HG02642 (cell line): Measurements from ENCODE around the gene CCDC188.

Experiments used
- ATAC-seq: cut with Tn5 transposase; IDR thresholded peaks from one replicate; pipeline ENCODE4 v1.9.1; 2021; ENCODE audit warnings: mild to moderate bottlenecking; ENCODE audit not compliant: unreplicated experiment, poor library complexity

Gene CCDC188

GRCh38 chr22:20186183-20186870 is 35.5 kb upstream of the CCDC188 start:
- no peak for ATAC-seq

- no peak for ATAC-seq
These were observed 34.9 kb upstream of the CCDC188 start for GRCh38 chr22:20185750-20186149.

GRCh38 chr22:20184501-20185165 is 33.8 kb upstream of the CCDC188 start:
- no peak for ATAC-seq

GRCh38 chr22:20183823-20184222 is 33.0 kb upstream of the CCDC188 start:
- no peak for ATAC-seq

- no peak for ATAC-seq
These were observed 32.2 kb upstream of the CCDC188 start for GRCh38 chr22:20183101-20183500.

GRCh38 chr22:20182365-20182764 is 31.5 kb upstream of the CCDC188 start:
- no peak for ATAC-seq

GRCh38 chr22:20181884-20182236 is 31.0 kb upstream of the CCDC188 start:
- no peak for ATAC-seq

DNA sequence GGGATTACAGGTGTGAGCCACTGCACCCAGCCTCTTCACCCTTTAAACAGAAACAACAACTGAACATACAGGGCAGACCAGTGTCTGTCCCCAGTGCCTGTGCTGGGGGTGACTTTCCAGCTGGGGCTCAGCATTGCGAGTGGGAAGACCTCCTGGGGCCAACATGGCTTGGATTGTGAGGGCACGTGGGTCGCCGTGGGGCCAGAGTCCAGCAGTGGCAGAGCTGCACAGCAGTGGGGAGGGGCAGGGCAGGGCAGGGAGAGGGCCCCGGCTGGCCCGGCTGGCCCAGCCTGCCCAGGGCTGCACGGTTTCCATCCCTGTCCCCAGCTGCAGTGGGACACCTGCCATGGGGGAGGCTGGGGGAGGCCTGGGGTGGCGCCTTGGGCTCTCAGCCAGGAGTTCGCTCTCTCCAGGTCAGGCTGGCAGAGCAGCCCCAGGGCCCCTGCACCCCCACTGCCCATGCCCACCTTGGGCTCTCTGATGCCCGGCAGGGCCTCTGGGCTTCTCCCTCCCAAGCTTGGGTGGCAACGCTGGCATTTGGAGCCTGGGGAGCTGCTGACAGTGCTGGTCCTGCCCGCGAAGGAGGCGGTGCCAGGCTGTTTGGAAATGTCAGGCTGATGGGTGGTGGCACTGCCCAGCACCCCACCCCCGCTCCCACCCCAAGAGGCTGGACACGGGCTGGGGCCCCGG is 30.5 kb upstream of the CCDC188 start:
- no peak for ATAC-seq

DNA sequence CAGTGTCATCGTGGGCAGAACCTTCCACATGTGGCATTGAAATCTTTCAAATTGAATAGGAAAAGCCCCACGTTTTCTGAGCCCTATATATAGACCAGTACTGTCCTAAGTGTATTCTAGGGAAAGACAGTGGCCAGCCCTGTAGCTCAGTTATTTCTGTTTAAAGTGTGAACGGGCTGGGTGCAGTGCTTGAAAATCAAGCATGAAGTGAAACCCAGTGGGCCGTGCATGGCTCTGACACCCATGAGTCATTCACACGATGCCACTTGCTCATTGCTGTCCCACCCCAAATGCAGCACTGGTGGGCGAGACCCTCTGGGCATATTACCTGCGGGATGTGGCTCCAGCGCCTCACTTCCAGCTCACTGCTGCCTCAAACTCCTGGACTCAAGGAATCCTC is 29.8 kb upstream of the CCDC188 start:
- no peak for ATAC-seq

DNA sequence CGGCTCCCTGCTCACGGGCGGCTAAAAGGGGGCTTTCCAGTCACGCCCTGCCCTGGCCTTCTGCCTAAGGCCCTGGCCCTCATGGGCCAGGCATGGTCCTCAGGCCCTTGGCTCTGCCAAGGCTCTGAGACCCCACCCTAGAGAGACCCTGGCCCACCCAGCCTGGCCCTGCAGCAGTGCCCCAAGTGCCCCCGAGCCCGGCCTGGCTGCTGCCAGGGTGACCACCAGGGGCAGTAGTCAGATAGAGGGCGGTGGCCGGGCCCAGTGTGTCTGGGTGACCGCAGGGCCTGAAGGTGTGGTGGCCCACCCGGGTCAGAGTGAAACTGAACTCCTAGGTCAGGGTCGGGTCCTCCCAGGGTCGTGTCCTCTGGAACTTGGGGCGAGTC is 29.4 kb upstream of the CCDC188 start:
- no peak for ATAC-seq

- ATAC-seq = no peak
These were observed 28.8 kb upstream of the CCDC188 start for GRCh38 chr22:20179455-20180244.

DNA sequence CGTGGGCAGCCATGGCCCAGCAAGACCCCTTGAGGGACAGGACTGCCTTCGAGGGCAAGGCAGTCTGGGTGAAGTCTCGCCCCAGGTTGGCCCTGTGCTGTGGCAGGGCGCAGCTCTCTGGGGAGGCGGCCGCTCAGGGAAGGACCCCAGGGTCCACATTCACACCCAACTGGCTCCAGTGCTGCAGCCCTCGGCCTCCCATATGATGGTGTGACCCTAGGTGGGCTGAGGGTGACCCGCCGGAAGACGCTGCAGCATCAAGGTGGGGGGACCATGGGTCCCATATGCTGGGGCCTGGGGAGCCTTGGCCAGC is 28.0 kb upstream of the CCDC188 start:
- ATAC-seq = no peak

DNA sequence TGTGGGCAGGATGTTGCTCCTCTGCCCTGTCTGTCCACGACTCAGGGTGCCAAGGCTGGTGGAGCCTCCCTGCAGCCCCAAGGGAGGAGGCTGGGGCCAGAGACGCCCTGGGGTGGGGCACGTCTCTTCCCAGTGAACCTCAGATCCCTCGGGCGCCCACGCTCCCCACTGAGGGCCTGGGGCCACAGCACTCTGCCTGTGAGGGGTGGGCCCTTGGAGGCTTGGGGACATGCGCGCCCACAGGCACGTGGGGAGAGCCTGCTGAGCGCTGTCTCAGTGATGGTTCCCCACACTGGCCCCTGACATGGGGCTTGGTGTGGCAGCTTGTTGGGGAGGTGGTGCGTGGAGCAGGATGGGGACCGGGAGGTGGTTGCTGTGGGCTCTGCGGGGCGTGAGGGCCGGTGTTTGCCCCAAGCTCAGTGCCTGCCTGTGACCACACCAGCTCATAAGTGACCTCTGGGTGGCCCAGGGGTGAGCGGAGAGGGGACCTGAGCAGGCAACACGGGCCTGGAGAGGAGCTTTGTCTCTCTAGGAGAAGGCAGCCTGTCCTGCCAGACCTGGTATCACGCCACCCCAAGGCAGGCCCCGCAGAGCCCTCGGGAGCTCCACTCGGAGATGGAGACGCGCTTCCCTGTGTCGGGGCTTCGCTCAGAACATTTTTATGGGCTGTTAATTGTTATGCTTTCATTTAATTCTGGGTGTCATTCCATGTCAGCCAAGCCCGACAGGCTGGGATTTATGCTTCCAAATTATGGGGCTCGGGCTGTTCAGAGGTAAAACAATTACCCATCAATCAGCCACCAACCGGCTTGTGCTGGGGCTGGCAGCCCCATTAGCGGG is 27.4 kb upstream of the CCDC188 start:
- no peak for ATAC-seq

DNA sequence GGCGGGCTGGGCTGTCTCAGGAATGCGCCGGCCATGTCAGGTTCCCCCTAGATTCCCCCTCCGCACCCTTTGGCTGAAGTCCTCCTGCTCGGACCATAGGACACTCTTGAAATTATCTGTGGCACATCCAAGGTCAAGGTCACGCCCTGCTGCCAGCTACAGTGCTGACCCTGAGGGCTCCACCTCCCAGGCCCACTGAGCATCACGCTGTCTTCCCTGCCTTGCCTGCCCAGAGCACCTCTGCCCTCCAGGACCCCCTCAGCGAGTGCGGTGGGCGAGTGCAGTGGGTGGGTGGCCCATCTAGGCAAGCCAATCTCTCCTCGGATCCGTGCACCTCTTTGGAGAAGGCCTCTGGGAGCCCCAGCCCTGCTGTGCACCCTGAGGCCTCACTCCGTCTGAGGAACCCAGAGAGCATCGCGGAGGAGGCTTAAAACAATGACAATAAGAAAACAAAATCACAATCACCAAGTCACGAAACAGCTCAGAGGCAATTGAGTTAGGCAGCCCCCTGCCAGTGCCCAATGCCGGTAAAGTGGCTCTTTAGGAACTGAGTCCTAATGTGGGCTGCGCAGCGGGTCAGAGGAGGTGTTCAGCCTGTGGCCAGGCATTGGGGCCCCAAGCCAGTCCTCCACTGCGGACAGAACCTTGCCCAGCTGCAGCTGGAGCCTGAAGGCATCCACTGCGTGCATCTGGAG is 26.5 kb upstream of the CCDC188 start:
- ATAC-seq = no peak

DNA sequence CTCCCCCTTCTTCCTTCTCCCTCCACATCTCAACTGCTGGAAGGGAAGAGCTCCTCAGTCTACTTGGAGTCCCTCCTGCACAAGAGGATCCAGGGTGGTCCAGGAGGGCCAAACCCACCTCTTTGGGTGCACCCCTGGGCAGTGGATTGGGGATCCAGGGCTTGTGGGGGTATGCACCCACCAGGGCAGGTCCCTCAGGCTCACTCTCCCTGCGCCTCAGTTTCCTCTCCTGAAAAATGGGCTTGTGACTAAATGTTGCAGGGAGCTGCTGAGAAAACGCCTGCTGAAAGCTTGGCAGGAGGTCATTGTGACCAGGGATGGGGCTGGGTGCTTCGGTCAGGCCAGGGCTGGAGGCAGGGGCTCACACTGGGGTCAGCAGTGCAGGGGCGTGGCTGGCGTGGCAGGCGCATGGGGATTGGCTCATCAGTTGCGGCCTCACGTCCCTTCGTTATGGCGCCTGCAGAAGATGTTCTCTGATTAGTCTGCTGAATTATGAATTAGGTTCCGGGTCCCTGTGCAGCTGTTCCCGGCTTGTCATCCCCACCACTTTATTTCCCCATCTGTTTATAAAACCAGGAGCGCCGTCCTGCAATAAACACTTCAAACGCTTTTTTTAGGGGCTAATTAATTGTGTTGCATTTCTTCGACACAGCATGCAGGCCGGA is 25.7 kb upstream of the CCDC188 start:
- no peak for ATAC-seq

DNA sequence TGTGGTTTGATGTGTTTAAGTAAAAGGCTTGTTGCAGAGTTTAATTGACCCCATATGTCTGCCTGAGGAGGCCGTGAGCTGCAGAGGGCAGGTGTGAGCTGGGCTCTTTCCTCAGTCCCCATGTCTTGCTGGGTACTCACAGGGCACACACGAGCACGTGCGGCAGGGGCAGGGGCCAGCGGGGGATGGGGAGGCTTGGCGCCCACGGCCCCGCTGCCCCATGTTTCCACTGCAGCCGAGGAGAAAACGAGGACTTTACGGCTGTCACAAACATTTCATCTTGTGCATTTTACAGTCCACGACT is 24.7 kb upstream of the CCDC188 start:
- ATAC-seq = no peak

DNA sequence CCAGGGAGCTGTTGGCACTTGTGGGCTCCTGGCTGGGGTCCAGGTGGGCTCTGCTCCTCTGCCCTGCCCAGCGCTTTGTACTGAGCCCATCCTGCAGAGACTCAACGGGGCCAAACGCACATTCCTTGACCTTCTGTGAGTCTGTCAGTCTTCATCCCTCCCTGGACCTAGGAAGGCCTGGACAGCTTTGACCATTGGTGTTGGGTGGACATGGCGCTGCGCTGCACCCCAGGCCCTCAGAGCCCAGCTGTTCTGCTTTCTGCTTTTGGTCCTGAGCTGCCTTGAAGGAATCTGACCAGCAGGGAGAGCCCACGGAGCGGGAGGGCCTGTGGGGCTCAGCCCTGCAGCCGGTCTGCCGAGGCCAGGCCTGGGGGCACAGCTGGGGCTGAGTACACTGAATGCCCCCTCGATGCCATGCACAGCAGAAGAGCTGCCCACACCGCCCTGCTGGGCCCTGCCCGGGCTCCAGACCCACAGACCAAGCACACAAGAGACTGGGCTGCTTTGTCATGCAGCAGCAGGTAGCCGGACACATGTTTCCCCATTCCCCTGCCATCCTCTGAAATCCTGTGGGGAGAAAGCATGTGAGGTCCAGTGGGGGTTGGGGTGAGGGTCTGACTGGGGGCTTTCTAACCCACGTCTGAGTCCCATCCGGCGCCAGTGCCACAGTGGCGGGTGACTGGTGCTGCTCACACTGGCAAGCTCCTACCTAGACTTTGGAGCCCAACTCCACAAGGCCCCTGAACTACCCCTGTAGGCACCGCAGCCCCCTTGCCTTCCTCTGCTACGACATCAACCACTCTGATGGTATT is 24.1 kb upstream of the CCDC188 start:
- ATAC-seq = no peak

GRCh38 chr22:20173772-20174171 is 22.9 kb upstream of the CCDC188 start:
- ATAC-seq = no peak

- no peak for ATAC-seq
These were observed 22.4 kb upstream of the CCDC188 start for GRCh38 chr22:20173246-20173645.
